Stimulated activated CD8-positive, alpha-beta memory T cell treated with anti-CD3 and anti-CD28 coated beads, Interleukin-12 subunit alpha, Interleukin-12 subunit beta, amount 100 ng/mL, for 1 hour (primary cell): ENCODE results near the gene GNPNAT1.

Experiments used
- DNase-seq: peaks from one replicate; pipeline ENCODE4 v3.0.0-alpha.2; 2020; ENCODE audit warnings: low read depth

The GNPNAT1 gene

GRCh38 chr14:52791223-52792096 lies at the start of gene GNPNAT1:
TSS of gene GNPNAT1 (minus strand) at chr14:52791607. CDS start at chr14:52784650, 6,957 bp downstream.
- peak; percentile 77 for DNase-seq

- no peak for DNase-seq
These were observed 49.5 kb upstream of the GNPNAT1 start for GRCh38 chr14:52840877-52841276.

- DNase-seq: no peak
These were observed 46.0 kb upstream of the GNPNAT1 start for GRCh38 chr14:52837451-52837850.

- DNase-seq: no peak
These were observed 44.7 kb upstream of the GNPNAT1 start for GRCh38 chr14:52836063-52836462.

DNA sequence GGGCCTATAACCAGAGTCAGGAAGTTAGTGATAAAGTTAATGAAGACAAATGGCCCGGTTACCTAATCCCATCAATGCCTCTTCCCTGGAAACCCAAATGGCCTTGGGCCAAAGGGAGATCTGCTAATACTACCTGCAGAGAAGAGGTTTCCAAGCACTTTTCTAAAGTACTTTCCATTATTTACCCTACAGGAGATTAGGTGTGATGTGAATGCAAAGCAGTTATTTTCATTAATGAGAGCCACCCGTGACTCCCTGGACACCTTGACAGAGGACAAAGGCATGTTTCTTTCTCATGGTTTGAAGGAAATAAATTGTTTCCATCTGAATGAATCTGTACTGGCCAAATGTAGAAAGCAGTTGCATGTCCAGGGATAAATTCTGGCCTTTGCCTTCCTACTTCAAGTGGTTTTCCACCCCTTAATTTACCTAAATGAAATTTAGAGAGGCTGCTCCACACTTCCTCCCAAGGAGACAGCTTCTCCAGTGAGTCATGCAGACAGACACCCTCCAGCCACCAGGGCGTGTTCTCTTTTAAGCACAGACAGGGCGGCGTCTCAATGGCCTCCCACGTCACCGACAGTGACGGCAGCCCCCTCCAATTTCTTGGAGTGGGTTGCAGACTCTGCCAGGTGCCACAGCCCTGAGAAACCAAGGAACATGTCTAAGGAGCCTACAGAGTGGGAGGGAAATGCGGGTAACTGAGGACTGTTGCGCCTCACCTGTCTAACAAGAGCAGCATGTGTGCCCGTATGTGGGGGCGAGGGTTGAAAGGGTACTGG lies 43.9 kb upstream of the GNPNAT1 start:
- no peak for DNase-seq

- DNase-seq: no peak
These were observed 43.0 kb upstream of the GNPNAT1 start for GRCh38 chr14:52834440-52834842.

GRCh38 chr14:52833891-52834290 lies 42.5 kb upstream of the GNPNAT1 start:
- no peak for DNase-seq

DNA sequence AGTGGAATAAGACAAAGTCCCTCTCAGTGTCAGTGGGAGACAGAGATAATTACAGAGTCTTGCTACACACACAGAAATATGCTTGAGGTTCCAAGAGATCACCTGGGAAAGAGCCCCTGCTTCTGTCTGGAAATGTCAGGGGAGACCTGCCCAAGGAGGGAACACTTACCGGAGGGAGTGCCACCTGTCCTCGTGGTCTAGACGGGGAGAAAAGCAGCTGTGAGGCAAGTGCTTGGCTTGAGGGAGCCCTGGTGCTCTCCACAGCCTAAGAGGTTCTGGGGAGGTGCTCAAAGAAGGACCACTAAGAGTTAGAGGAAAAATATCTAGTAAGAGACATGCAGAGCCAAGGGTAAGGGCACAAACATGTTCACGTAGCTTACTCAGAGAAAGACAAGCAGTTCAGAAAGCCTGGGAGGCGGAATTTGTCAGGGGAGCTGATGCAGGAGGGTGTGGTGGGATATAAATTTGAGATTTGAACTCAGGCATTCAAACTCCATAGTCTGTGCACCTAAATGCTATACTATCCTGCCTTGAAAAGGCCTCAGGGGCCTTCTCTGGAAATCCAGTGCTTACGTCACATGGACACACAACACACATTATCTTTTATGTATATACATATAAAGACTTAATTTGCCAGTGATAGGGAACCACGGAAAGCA lies 38.2 kb upstream of the GNPNAT1 start:
- DNase-seq: no peak

- no peak for DNase-seq
These were observed 36.0 kb upstream of the GNPNAT1 start for GRCh38 chr14:52827426-52827825.

GRCh38 chr14:52825085-52825484 lies 33.7 kb upstream of the GNPNAT1 start:
- no peak for DNase-seq

GRCh38 chr14:52824462-52824861 lies 33.1 kb upstream of the GNPNAT1 start:
- DNase-seq: no peak

- DNase-seq: no peak
These were observed 30.4 kb upstream of the GNPNAT1 start for GRCh38 chr14:52821805-52822250.

- no peak for DNase-seq
These were observed 16.7 kb upstream of the GNPNAT1 start for GRCh38 chr14:52808101-52808500.

GRCh38 chr14:52806115-52806514 lies 14.7 kb upstream of the GNPNAT1 start:
- no peak for DNase-seq

DNA sequence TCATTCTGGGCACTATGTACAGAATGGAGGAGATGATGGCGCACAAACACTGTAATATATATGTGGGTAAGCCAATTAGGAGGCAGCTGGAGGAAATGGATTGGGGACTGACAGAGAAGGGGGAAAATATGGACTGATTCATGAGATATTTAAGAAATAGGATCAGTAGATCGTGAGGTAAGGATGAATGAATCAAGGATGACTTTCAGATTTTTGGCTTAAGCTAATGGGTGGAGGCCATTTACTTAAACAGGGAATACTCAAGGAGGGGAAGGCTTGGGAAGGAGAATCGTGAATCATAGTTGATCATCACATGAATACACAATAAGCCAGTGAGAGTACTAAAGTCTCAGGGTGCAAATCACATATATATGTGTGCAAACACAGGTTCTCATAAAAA lies 11.2 kb upstream of the GNPNAT1 start:
- no peak for DNase-seq

- DNase-seq: no peak
These were observed 9.8 kb upstream of the GNPNAT1 start for GRCh38 chr14:52801014-52801712.

DNA sequence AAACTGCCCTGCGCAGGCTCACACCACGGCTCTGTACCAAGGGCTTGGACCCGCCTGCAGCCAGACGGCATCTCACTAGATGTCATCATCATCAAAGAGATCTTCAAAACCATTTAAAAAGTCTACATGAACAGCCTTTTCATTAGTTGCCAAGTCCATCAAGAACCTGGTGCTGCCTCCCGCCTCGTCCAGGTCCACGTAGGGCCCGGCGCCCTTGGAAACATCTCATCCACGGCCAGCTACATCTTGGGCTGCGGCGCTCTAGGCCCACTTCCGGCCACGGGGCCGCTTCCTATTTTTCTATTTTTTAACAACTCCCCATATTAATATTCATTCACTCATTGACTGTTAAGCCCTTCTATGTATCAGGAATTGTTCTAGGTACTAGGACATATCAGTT lies 7.4 kb upstream of the GNPNAT1 start:
- no peak for DNase-seq

- no peak for DNase-seq
These were observed 6.2 kb upstream of the GNPNAT1 start for GRCh38 chr14:52797653-52798052.

- no peak for DNase-seq
These were observed 1.7 kb upstream of the GNPNAT1 start for GRCh38 chr14:52793061-52793460.

GRCh38 chr14:52792097-52792415 lies 649 bp upstream of the GNPNAT1 start:
- DNase-seq: no peak

DNA sequence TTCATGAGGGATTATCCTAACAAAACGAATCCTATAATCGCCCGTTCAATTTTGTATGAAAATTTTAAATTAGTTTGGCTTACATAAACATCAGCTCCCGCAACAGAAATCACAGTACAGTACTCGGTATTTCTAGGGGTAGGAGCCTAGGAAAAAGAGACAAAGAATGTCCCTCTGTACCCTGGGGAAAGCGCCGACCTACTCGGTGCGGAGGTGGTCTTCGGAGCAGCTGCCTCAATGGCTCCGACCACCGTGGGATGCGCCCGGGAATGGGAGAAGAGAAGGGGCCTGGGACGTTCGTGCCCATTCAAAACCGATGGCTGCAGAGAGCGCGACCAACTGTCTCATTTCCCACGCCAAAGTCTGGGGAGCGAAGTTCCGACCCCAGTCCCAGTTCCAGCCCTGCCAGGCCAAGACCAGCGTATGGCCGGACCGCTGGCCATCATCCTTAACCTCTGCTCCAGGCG lies 618 bp downstream of the GNPNAT1 start:
- no peak for DNase-seq
